IPS-20b (cell line): ENCODE data around the gene RNH1.

Experiments used
- H3K27ac ChIP-seq: one replicate; pipeline ENCODE4 v1.5.1; 2013; ENCODE audit warnings: low read length
- H3K27me3 ChIP-seq: 2 replicates; pipeline ENCODE4 v1.6.1; 2013; ENCODE audit warnings: mild to moderate bottlenecking, low read length, inconsistent platforms; ENCODE audit not compliant: insufficient read depth
- H3K36me3 ChIP-seq: 2 replicates; pipeline ENCODE4 v1.6.1; 2013; ENCODE audit warnings: low read depth, mild to moderate bottlenecking, inconsistent platforms, low read length, moderate library complexity; ENCODE audit not compliant: insufficient read depth
- H3K4me1 ChIP-seq: 2 replicates; pipeline ENCODE4 v1.6.1; 2013; ENCODE audit warnings: mild to moderate bottlenecking, control low read depth, inconsistent platforms, low read length, moderate library complexity; ENCODE audit not compliant: insufficient read depth
- H3K4me3 ChIP-seq: 2 replicates; pipeline ENCODE4 v1.5.1; 2013; ENCODE audit warnings: mild to moderate bottlenecking, low read length, inconsistent platforms
- H3K9ac ChIP-seq: 2 replicates; pipeline ENCODE4 v1.6.1; 2013; ENCODE audit warnings: low read depth, mild to moderate bottlenecking, inconsistent platforms, low read length, moderate library complexity
- H3K9me3 ChIP-seq: 2 replicates; pipeline ENCODE4 v1.6.1; 2013; ENCODE audit warnings: mild to moderate bottlenecking, low read depth, low read length, inconsistent platforms; ENCODE audit not compliant: insufficient read depth

The RNH1 gene

GRCh38 chr11:445765-446588 is 61.1 kb downstream of the RNH1 start:
- no peak overlapping the region for H3K27ac ChIP-seq
- H3K27me3 ChIP-seq = no peaks in the 10 kb centered on the region
- H3K9me3 ChIP-seq = no peaks in the 10 kb centered on the region
- H3K4me1 ChIP-seq = no peaks in the 10 kb centered on the region
- no peak overlapping the region for H3K4me3 ChIP-seq
- no peak overlapping the region for H3K9ac ChIP-seq
- no peaks in the 10 kb centered on the region for H3K36me3 ChIP-seq
